ENCODE measurements around the gene GTF3C6.
"Not testable (repeated sequence)": the region's sequence is repeated elsewhere in the genome, so short reads cannot be mapped to it uniquely, and the experiment has no call there.

Gene GTF3C6

GRCh38 chr6:110951986-110952794 is 6.3 kb upstream of the GTF3C6 start:
- Histone ChIP-seq H3K14ac (ENCODE audit: low read length in 2 of 2) (no peak overlapping the region), H4K91ac (ENCODE audit: low read length) (no peak overlapping the region), H2BK15ac (ENCODE audit: low read depth, poor library complexity, severe bottlenecking) (no peak overlapping the region), H2BK5ac (ENCODE audit: low read depth, low read length, poor library complexity, severe bottlenecking) (peak overlapping the region; percentile 61), H3K27ac (ENCODE audit: low read length, poor library complexity, severe bottlenecking) (peak overlapping the region; percentile 92), H4K8ac (ENCODE audit: low read length) (no peak overlapping the region), H3K4ac (ENCODE audit: low read depth in 1 of 2, low read length in 2 of 2) (no peak overlapping the region), H3K4me1 (ENCODE audit: control insufficient read depth, insufficient read depth, low read depth, low read length) (peaks cover 3% of the 10 kb centered on the region), H3K18ac (ENCODE audit: low read depth in 1 of 2, low read length in 2 of 2) (no peak overlapping the region), H3K9ac (ENCODE audit: low read length) (peak overlapping the region; percentile 75), H2BK120ac (ENCODE audit: low read depth, low read length) (no peak overlapping the region), H2AK5ac (ENCODE audit: low read length, severe bottlenecking) (no peak overlapping the region), H2AFZ (ENCODE audit: low read depth, low read length) (no peak overlapping the region), H3K27me3 (ENCODE audit: control insufficient read depth in 1 of 2, insufficient read depth in 1 of 2, low read length in 2 of 2) (no peaks in the 10 kb centered on the region), H3K79me1 (replicated peaks; ENCODE audit: low read length, poor library complexity, severe bottlenecking) (no peaks in the 10 kb centered on the region), H3K4me3 (ENCODE audit: insufficient read depth in 1 of 2, low read depth in 1 of 2, low read length in 2 of 2) (peak overlapping the region in 1 of 2 experiments; percentile 7), H2BK12ac (ENCODE audit: low read length in 2 of 2) (no peak overlapping the region), H3K9me3 (ENCODE audit: control insufficient read depth, low read length) (no peaks in the 10 kb centered on the region), H3K4me2 (ENCODE audit: low read length, poor library complexity, severe bottlenecking) (peak overlapping the region; percentile 14), H3K23ac (ENCODE audit: low read length in 2 of 2) (no peak overlapping the region), H3K36me3 (ENCODE audit: control insufficient read depth in 1 of 2, insufficient read depth in 2 of 2, low read depth in 1 of 2, low read length in 2 of 2) (no peaks in the 10 kb centered on the region)
- peak; percentile 53 for DNase-seq
- WGBS = 72% methylated on average over 7 of the region's 8 CpGs

DNA sequence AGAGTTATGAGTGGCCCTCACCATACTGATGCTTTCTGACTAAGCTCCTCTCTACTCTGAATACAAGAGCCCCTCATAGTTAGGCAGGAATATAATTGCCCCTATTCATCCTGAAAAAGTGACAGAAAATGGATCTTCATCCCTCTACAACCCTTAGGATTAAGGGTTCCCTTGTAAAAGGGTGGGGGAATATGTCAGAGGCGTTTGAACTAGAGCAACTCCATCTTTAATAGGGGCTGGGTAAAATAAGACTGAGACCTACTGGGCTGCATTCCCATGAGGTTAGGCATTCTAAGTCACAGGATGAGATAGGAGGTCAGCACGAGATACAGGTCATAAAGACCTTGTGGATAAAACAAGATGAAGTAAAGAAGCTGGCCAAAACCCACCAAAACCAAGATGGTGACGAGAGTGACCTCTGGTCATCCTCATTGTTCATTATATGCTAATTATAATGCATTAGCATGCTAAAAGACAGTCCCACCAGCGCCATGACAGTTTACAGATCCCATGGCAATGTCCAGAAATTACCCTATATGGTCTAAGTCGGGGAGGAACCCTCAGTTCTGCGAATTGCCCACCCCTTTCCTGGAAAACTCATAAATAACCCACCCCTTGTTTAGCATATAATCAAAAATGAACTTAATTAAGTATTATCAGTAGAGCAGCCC is 4.7 kb upstream of the GTF3C6 start:
- no peak overlapping the region for H3K14ac ChIP-seq (ENCODE audit: low read length in 2 of 2)
- H2BK5ac ChIP-seq (ENCODE audit: low read depth, low read length, poor library complexity, severe bottlenecking) = no peak overlapping the region
- H3K18ac ChIP-seq (ENCODE audit: low read depth in 1 of 2, low read length in 2 of 2) = no peak overlapping the region
- H3K23ac ChIP-seq (ENCODE audit: low read length in 2 of 2) = no peak overlapping the region
- peak overlapping the region in 1 of 2 experiments; percentile 27 for H3K4me3 ChIP-seq (ENCODE audit: insufficient read depth in 1 of 2, low read depth in 1 of 2, low read length in 2 of 2)
- no peak for DNase-seq
- H3K27me3 ChIP-seq (ENCODE audit: control insufficient read depth in 1 of 2, insufficient read depth in 1 of 2, low read length in 2 of 2) = no peaks in the 10 kb centered on the region
- H2AFZ ChIP-seq (ENCODE audit: low read depth, low read length) = no peak overlapping the region
- peaks cover 3% of the 10 kb centered on the region for H3K4me1 ChIP-seq (ENCODE audit: control insufficient read depth, insufficient read depth, low read depth, low read length)
- H3K79me1 ChIP-seq (replicated peaks; ENCODE audit: low read length, poor library complexity, severe bottlenecking) = peaks cover 1% of the 10 kb centered on the region
- no peak overlapping the region for H3K4me2 ChIP-seq (ENCODE audit: low read length, poor library complexity, severe bottlenecking)
- H4K91ac ChIP-seq (ENCODE audit: low read length) = no peak overlapping the region
- no peak overlapping the region for H4K8ac ChIP-seq (ENCODE audit: low read length)
- peak overlapping the region; percentile 75 for H3K9ac ChIP-seq (ENCODE audit: low read length)
- no peak overlapping the region for H2BK12ac ChIP-seq (ENCODE audit: low read length in 2 of 2)
- H3K27ac ChIP-seq (ENCODE audit: low read length, poor library complexity, severe bottlenecking) = no peak overlapping the region
- no peaks in the 10 kb centered on the region for H3K36me3 ChIP-seq (ENCODE audit: control insufficient read depth in 1 of 2, insufficient read depth in 2 of 2, low read depth in 1 of 2, low read length in 2 of 2)
- no peak overlapping the region for H3K4ac ChIP-seq (ENCODE audit: low read depth in 1 of 2, low read length in 2 of 2)
- WGBS = 88% methylated on average over 4 of the region's 6 CpGs
- no peak overlapping the region for H2BK15ac ChIP-seq (ENCODE audit: low read depth, poor library complexity, severe bottlenecking)
- no peak overlapping the region for H2AK5ac ChIP-seq (ENCODE audit: low read length, severe bottlenecking)
- H2BK120ac ChIP-seq (ENCODE audit: low read depth, low read length) = no peak overlapping the region
- H3K9me3 ChIP-seq (ENCODE audit: control insufficient read depth, low read length) = no peaks in the 10 kb centered on the region

DNA sequence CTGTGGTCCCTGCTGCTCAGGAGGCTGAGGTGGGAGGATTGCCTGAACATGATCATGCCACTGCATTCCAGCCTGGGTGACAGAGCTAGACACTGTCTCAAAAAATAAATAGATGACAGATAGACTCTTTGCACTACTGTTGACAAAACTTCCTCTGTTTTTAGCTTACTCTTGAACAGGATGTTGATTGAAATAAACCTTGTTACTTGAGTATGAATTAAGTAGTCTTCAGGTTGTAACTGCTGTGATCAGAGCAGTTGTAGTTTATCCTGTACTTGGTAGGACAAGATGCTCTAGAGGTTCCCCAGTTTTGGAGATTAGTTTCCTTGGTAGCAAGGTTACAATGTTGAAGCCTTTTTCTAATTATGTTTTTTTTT is 1.5 kb downstream of the GTF3C6 start:
- Histone ChIP-seq H3K9me3 (ENCODE audit: control insufficient read depth, low read length) (no peaks in the 10 kb centered on the region), H2AFZ (ENCODE audit: low read depth, low read length) (no peak overlapping the region)

DNA sequence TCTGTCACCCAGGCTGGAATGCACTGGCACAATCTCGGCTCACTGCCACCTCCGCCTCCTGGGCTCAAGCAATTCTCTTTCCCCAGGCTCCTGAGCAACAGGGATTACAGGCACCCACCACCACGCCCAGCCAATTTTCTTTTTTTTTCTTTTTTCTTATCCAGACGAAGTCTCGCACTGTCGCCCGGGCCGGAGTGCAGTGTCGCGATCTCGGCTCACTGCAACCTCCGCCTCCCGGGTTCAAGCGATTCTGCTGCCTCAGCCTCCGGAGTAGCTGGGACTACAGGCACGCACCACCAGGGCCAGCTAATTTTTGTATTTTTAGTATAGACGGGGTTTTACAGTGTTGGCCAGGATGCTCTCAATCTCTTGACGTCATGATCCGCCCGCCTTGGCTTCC is 4.1 kb downstream of the GTF3C6 start:
- not testable (repeated sequence) for H3K14ac ChIP-seq (ENCODE audit: low read length in 2 of 2); H4K91ac ChIP-seq (ENCODE audit: low read length); H2AK5ac ChIP-seq (ENCODE audit: low read length, severe bottlenecking); H3K23ac ChIP-seq (ENCODE audit: low read length in 2 of 2); H3K4me2 ChIP-seq (ENCODE audit: low read length, poor library complexity, severe bottlenecking); H2AFZ ChIP-seq (ENCODE audit: low read depth, low read length); H2BK15ac ChIP-seq (ENCODE audit: low read depth, poor library complexity, severe bottlenecking); H3K18ac ChIP-seq (ENCODE audit: low read depth in 1 of 2, low read length in 2 of 2); H2BK12ac ChIP-seq (ENCODE audit: low read length in 2 of 2); H2BK120ac ChIP-seq (ENCODE audit: low read depth, low read length); DNase-seq; H3K27me3 ChIP-seq (ENCODE audit: control insufficient read depth in 1 of 2, insufficient read depth in 1 of 2, low read length in 2 of 2); H3K9me3 ChIP-seq (ENCODE audit: control insufficient read depth, low read length); H3K4ac ChIP-seq (ENCODE audit: low read depth in 1 of 2, low read length in 2 of 2); H3K9ac ChIP-seq (ENCODE audit: low read length); H4K8ac ChIP-seq (ENCODE audit: low read length); H3K27ac ChIP-seq (ENCODE audit: low read length, poor library complexity, severe bottlenecking); H3K4me1 ChIP-seq (ENCODE audit: control insufficient read depth, insufficient read depth, low read depth, low read length); H3K4me3 ChIP-seq (ENCODE audit: insufficient read depth in 1 of 2, low read depth in 1 of 2, low read length in 2 of 2); H2BK5ac ChIP-seq (ENCODE audit: low read depth, low read length, poor library complexity, severe bottlenecking)
- 98% methylated on average over 20 of the region's 20 CpGs for WGBS
- Histone ChIP-seq H3K36me3 (ENCODE audit: control insufficient read depth in 1 of 2, insufficient read depth in 2 of 2, low read depth in 1 of 2, low read length in 2 of 2) (peaks cover 39 to 66% of the 10 kb centered on the region in 2 experiments), H3K79me1 (replicated peaks; ENCODE audit: low read length, poor library complexity, severe bottlenecking) (peaks cover 23% of the 10 kb centered on the region)

More for the DNA sequence above, 1.5 kb downstream of the GTF3C6 start:
- Histone ChIP-seq H4K91ac (ENCODE audit: low read length) (no peak overlapping the region), H2BK5ac (ENCODE audit: low read depth, low read length, poor library complexity, severe bottlenecking) (no peak overlapping the region), H3K79me1 (replicated peaks; ENCODE audit: low read length, poor library complexity, severe bottlenecking) (peaks cover 20% of the 10 kb centered on the region), H3K4me1 (ENCODE audit: control insufficient read depth, insufficient read depth, low read depth, low read length) (peaks cover 3% of the 10 kb centered on the region), H3K27me3 (ENCODE audit: control insufficient read depth in 1 of 2, insufficient read depth in 1 of 2, low read length in 2 of 2) (no peaks in the 10 kb centered on the region), H3K4me2 (ENCODE audit: low read length, poor library complexity, severe bottlenecking) (no peak overlapping the region), H3K14ac (ENCODE audit: low read length in 2 of 2) (no peak overlapping the region), H3K36me3 (ENCODE audit: control insufficient read depth in 1 of 2, insufficient read depth in 2 of 2, low read depth in 1 of 2, low read length in 2 of 2) (peaks cover 30 to 39% of the 10 kb centered on the region in 2 experiments), H2AK5ac (ENCODE audit: low read length, severe bottlenecking) (no peak overlapping the region), H3K4ac (ENCODE audit: low read depth in 1 of 2, low read length in 2 of 2) (no peak overlapping the region), H3K27ac (ENCODE audit: low read length, poor library complexity, severe bottlenecking) (no peak overlapping the region), H3K23ac (ENCODE audit: low read length in 2 of 2) (no peak overlapping the region), H2BK15ac (ENCODE audit: low read depth, poor library complexity, severe bottlenecking) (no peak overlapping the region), H3K9ac (ENCODE audit: low read length) (no peak overlapping the region), H4K8ac (ENCODE audit: low read length) (no peak overlapping the region), H2BK12ac (ENCODE audit: low read length in 2 of 2) (no peak overlapping the region), H3K4me3 (ENCODE audit: insufficient read depth in 1 of 2, low read depth in 1 of 2, low read length in 2 of 2) (no peak overlapping the region), H2BK120ac (ENCODE audit: low read depth, low read length) (no peak overlapping the region), H3K18ac (ENCODE audit: low read depth in 1 of 2, low read length in 2 of 2) (no peak overlapping the region)
- DNase-seq = no peak

Data from mesenchymal stem cell (in vitro differentiated cells and primary cell).